ENCODE results near the gene SERPINB1. TPM values are rescaled to one million over a fixed set of nuclear protein-coding genes. Genes with fewer than 3 reads are reported as not detected.
"Not testable (repeated sequence)": the region's sequence is repeated elsewhere in the genome, so short reads cannot be mapped to it uniquely, and the experiment has no call there.

The SERPINB1 gene
- polyA plus RNA-seq, 1 donor from 2014 or later, result 85.6 TPM

GRCh38 chr6:2803731-2804429 is 37.8 kb downstream of the SERPINB1 start:
- Mint-ChIP-seq H3K27ac (no peak overlapping the region), H3K36me3 (peaks cover 4% of the 10 kb centered on the region), H3K27me3 (no peaks in the 10 kb centered on the region), H3K9me3 (no peaks in the 10 kb centered on the region), H3K4me1 (no peaks in the 10 kb centered on the region), H3K4me3 (no peak overlapping the region)

GRCh38 chr6:2802521-2803060 is 39.1 kb downstream of the SERPINB1 start:
- Mint-ChIP-seq H3K4me1 (no peaks in the 10 kb centered on the region), H3K27me3 (no peaks in the 10 kb centered on the region), H3K27ac (no peak overlapping the region)

GRCh38 chr6:2801687-2802086 is 40.0 kb downstream of the SERPINB1 start:
- H3K4me3 Mint-ChIP-seq, result peak overlapping the region in 1 of 4 donors; percentile 39
- not testable (repeated sequence) for H3K4me1 Mint-ChIP-seq, H3K27me3 Mint-ChIP-seq, H3K9me3 Mint-ChIP-seq, H3K36me3 Mint-ChIP-seq, H3K27ac Mint-ChIP-seq

More at GRCh38 chr6:2802521-2803060, 39.1 kb downstream of the SERPINB1 start:
- peaks cover 4% of the 10 kb centered on the region for H3K36me3 Mint-ChIP-seq
- H3K4me3 Mint-ChIP-seq, result no peak overlapping the region
- no peaks in the 10 kb centered on the region for H3K9me3 Mint-ChIP-seq

GRCh38 chr6:2800552-2801316 is 40.9 kb downstream of the SERPINB1 start:
- H3K4me1 Mint-ChIP-seq, result peaks cover 0 to 4% (median 2%) of the 10 kb centered on the region in 3 donors
- no peaks in the 10 kb centered on the region for H3K9me3 Mint-ChIP-seq
- no peaks in the 10 kb centered on the region for H3K27me3 Mint-ChIP-seq
- H3K36me3 Mint-ChIP-seq, result peaks cover 4% of the 10 kb centered on the region
- no peak overlapping the region for H3K4me3 Mint-ChIP-seq
- no peak overlapping the region for H3K27ac Mint-ChIP-seq

- Mint-ChIP-seq H3K4me3 (no peak overlapping the region), H3K27me3 (no peaks in the 10 kb centered on the region), H3K36me3 (peaks cover 4% of the 10 kb centered on the region), H3K4me1 (peaks cover 0 to 4% (median 2%) of the 10 kb centered on the region in 3 donors), H3K27ac (no peak overlapping the region), H3K9me3 (no peaks in the 10 kb centered on the region)
These were observed 41.6 kb downstream of the SERPINB1 start for GRCh38 chr6:2799936-2800527.

- Mint-ChIP-seq H3K4me3 (no peak overlapping the region), H3K27me3 (no peaks in the 10 kb centered on the region), H3K9me3 (no peaks in the 10 kb centered on the region), H3K27ac (no peak overlapping the region), H3K36me3 (peaks cover 4% of the 10 kb centered on the region), H3K4me1 (peaks cover 3 to 12% (median 6%) of the 10 kb centered on the region in 3 donors)
These were observed 43.0 kb downstream of the SERPINB1 start for GRCh38 chr6:2798586-2799134.

- H3K27ac Mint-ChIP-seq, result no peak overlapping the region
- peak overlapping the region in 1 of 4 donors; percentile 17 for H3K4me3 Mint-ChIP-seq
- no peaks in the 10 kb centered on the region for H3K27me3 Mint-ChIP-seq
- peaks cover 4% of the 10 kb centered on the region for H3K36me3 Mint-ChIP-seq
- H3K4me1 Mint-ChIP-seq, result peaks cover 7 to 19% (median 15%) of the 10 kb centered on the region in 3 donors
- H3K9me3 Mint-ChIP-seq, result no peaks in the 10 kb centered on the region
These were observed 44.1 kb downstream of the SERPINB1 start for GRCh38 chr6:2797564-2798031.

GRCh38 chr6:2796861-2797260 is 44.8 kb downstream of the SERPINB1 start:
- Mint-ChIP-seq H3K4me3 (no peak overlapping the region), H3K4me1 (peaks cover 10 to 20% (median 19%) of the 10 kb centered on the region in 3 donors), H3K27me3 (no peaks in the 10 kb centered on the region), H3K36me3 (peaks cover 4% of the 10 kb centered on the region), H3K9me3 (no peaks in the 10 kb centered on the region), H3K27ac (peak overlapping the region in 1 of 3 donors; percentile 76)

GRCh38 chr6:2795956-2796355 is 45.7 kb downstream of the SERPINB1 start:
- Mint-ChIP-seq H3K27ac (no peak overlapping the region), H3K27me3 (no peaks in the 10 kb centered on the region), H3K4me3 (no peak overlapping the region), H3K36me3 (peaks cover 6% of the 10 kb centered on the region), H3K9me3 (no peaks in the 10 kb centered on the region), H3K4me1 (peaks cover 17 to 29% (median 23%) of the 10 kb centered on the region in 3 donors)

- no peaks in the 10 kb centered on the region for H3K9me3 Mint-ChIP-seq
- no peaks in the 10 kb centered on the region for H3K27me3 Mint-ChIP-seq
- peaks cover 4% of the 10 kb centered on the region for H3K36me3 Mint-ChIP-seq
- H3K4me3 Mint-ChIP-seq, result no peak overlapping the region
- H3K27ac Mint-ChIP-seq, result no peak overlapping the region
- peaks cover 20 to 29% (median 25%) of the 10 kb centered on the region in 3 donors for H3K4me1 Mint-ChIP-seq
These were observed 46.5 kb downstream of the SERPINB1 start for GRCh38 chr6:2795162-2795561.

- Mint-ChIP-seq H3K36me3 (peaks cover 1% of the 10 kb centered on the region), H3K27ac (peak overlapping the region in 2 of 3 donors; percentile 67 to 82), H3K9me3 (no peaks in the 10 kb centered on the region), H3K4me3 (no peak overlapping the region), H3K27me3 (no peaks in the 10 kb centered on the region), H3K4me1 (peaks cover 20 to 29% (median 25%) of the 10 kb centered on the region in 3 donors)
These were observed 47.4 kb downstream of the SERPINB1 start for GRCh38 chr6:2794171-2794730.

- Mint-ChIP-seq H3K27me3 (no peaks in the 10 kb centered on the region), H3K4me1 (peaks cover 20 to 29% (median 25%) of the 10 kb centered on the region in 3 donors), H3K36me3 (peaks cover 1% of the 10 kb centered on the region)
These were observed 48.0 kb downstream of the SERPINB1 start for GRCh38 chr6:2793534-2794151.

GRCh38 chr6:2792330-2793110 is 49.1 kb downstream of the SERPINB1 start:
- Mint-ChIP-seq H3K27ac (no peak overlapping the region), H3K27me3 (no peaks in the 10 kb centered on the region), H3K4me1 (peaks cover 20 to 29% (median 25%) of the 10 kb centered on the region in 3 donors), H3K4me3 (peak overlapping the region in 1 of 4 donors; percentile 68), H3K9me3 (no peaks in the 10 kb centered on the region), H3K36me3 (peaks cover 3% of the 10 kb centered on the region)

More at GRCh38 chr6:2793534-2794151, 48.0 kb downstream of the SERPINB1 start:
- Mint-ChIP-seq H3K9me3 (no peaks in the 10 kb centered on the region), H3K4me3 (peak overlapping the region in 1 of 4 donors; percentile 55), H3K27ac (peak overlapping the region in 2 of 3 donors; percentile 67 to 82)
